NOMO-1 treated with dmso at 0.1 percent for 144 hours (cell line): ENCODE data around the gene KMT2D.

Experiments
- DNase-seq: peaks from one replicate; lab custom pipeline; 2025; ENCODE audit not compliant: unreplicated experiment; lab: John Stamatoyannopoulos, UW

The KMT2D gene

GRCh38 chr12:49036029-49036428 is 24.6 kb downstream of the KMT2D start:
- DNase-seq, result no peak

GRCh38 chr12:49034286-49034622 is 26.3 kb downstream of the KMT2D start:
- DNase-seq, result no peak

GRCh38 chr12:49033611-49034285 is 26.8 kb downstream of the KMT2D start:
- DNase-seq, result no peak

- no peak for DNase-seq
Observed at GRCh38 chr12:49032679-49033447, 27.7 kb downstream of the KMT2D start.

- no peak for DNase-seq
Observed at GRCh38 chr12:49032276-49032675, 28.3 kb downstream of the KMT2D start.

GRCh38 chr12:49031573-49032161 is 28.9 kb downstream of the KMT2D start:
- DNase-seq, result no peak

- no peak for DNase-seq
Observed at GRCh38 chr12:49030714-49031572, 29.7 kb downstream of the KMT2D start.

GRCh38 chr12:49030119-49030518 is 30.5 kb downstream of the KMT2D start:
- no peak for DNase-seq

- no peak for DNase-seq
Observed at GRCh38 chr12:49028666-49029275, 31.8 kb downstream of the KMT2D start.

GRCh38 chr12:49027846-49028555 is 32.6 kb downstream of the KMT2D start:
- DNase-seq, result no peak

- DNase-seq, result no peak
Observed at GRCh38 chr12:49026678-49027480, 33.7 kb downstream of the KMT2D start.

GRCh38 chr12:49026101-49026500 is 34.5 kb downstream of the KMT2D start:
- DNase-seq, result no peak

GRCh38 chr12:49025463-49025862 is 35.1 kb downstream of the KMT2D start:
- DNase-seq, result no peak

- no peak for DNase-seq
Observed at GRCh38 chr12:49024543-49024942, 36.1 kb downstream of the KMT2D start.

- no peak for DNase-seq
Observed at GRCh38 chr12:49023812-49024211, 36.8 kb downstream of the KMT2D start.

- DNase-seq, result no peak
Observed at GRCh38 chr12:49022558-49023178, 37.9 kb downstream of the KMT2D start.

- no peak for DNase-seq
Observed at GRCh38 chr12:49021292-49021915, 39.2 kb downstream of the KMT2D start.

- no peak for DNase-seq
Observed at GRCh38 chr12:49020441-49020840, 40.2 kb downstream of the KMT2D start.
